NB4 (cell line): Measurements from ENCODE around the gene CLIC5.

ENCODE experiments used
- MYC ChIP-seq: IDR thresholded peaks from 2 replicates; pipeline ENCODE4 v1.6.1; 2011; ENCODE audit warnings: low read depth, low read length
- POLR2A ChIP-seq: IDR thresholded peaks from 2 replicates; pipeline ENCODE4 v1.6.1; 2011; ENCODE audit warnings: mild to moderate bottlenecking; ENCODE audit not compliant: insufficient read length; ENCODE audit errors: extremely low read depth
- TF ChIP-seq, protein P1 (sequence below): IDR thresholded peaks from one replicate; pipeline ENCODE4 v1.5.1; 2012; ENCODE audit warnings: low read depth, low read length

- TF ChIP-seq POLR2A (no peak), MYC (no peak)
- TF ChIP-seq, protein P1, sequence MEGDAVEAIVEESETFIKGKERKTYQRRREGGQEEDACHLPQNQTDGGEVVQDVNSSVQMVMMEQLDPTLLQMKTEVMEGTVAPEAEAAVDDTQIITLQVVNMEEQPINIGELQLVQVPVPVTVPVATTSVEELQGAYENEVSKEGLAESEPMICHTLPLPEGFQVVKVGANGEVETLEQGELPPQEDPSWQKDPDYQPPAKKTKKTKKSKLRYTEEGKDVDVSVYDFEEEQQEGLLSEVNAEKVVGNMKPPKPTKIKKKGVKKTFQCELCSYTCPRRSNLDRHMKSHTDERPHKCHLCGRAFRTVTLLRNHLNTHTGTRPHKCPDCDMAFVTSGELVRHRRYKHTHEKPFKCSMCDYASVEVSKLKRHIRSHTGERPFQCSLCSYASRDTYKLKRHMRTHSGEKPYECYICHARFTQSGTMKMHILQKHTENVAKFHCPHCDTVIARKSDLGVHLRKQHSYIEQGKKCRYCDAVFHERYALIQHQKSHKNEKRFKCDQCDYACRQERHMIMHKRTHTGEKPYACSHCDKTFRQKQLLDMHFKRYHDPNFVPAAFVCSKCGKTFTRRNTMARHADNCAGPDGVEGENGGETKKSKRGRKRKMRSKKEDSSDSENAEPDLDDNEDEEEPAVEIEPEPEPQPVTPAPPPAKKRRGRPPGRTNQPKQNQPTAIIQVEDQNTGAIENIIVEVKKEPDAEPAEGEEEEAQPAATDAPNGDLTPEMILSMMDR: no peak
Measured at GRCh38 chr6:45832063-45832462, 183.6 kb downstream of the CLIC5 start.
